Esophagus muscularis mucosa (tissue), 4 donors: Measurements from ENCODE around the gene CACNA1E.

Experiments
- EP300 ChIP-seq: sonication (generic); formaldehyde crosslinking; IDR thresholded peaks from one replicate; pipeline ENCODE4 v1.6.1; 2017; ENCODE audit warnings: antibody characterized with exemption
- POLR2A ChIP-seq: fragments of 450-650 bp; IDR thresholded peaks from one replicate; pipeline ENCODE4 v1.6.1; 2017; ENCODE audit warnings: antibody characterized with exemption, moderate library complexity, mild to moderate bottlenecking, low read depth
- POLR2AphosphoS5 ChIP-seq, 2 donors: sonication (generic); formaldehyde crosslinking; IDR thresholded peaks; one replicate each; pipeline ENCODE4 v1.6.1; 2017; ENCODE audit warnings: antibody characterized with exemption in 2 of 2
- TF ChIP-seq, protein P1 (sequence below), 3 experiments: fragments of 200-600 bp in 2 of 3; fragments of 450-650 bp in 1 of 3; sonication (generic) in 2 of 3; IDR thresholded peaks; one replicate each; pipeline ENCODE4 v1.5.1; 2017 to 2019; ENCODE audit warnings: antibody characterized with exemption in 3 of 3, mild to moderate bottlenecking in 2 of 3, moderate library complexity in 1 of 3

DNA sequence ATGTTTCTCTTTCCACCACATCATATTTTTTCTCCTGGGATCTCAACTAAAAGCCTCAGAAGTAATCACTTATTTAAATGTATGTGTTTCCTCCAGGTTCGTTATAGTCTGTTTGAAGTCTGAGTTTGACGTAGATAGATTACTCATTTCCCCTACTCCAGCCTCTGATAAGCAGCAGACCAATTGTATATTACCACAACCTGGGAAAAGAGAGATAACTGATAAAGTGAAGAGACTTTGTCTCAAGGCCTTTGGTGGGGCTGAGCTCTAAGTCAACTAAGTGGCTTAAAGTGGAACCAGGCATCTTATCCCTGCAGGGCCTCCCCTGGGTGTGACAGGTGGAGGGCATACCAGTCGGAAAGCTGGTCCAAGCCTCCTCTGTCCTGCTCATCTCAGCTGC, 34.9 kb upstream of the CACNA1E start:
- TF ChIP-seq, protein P1, sequence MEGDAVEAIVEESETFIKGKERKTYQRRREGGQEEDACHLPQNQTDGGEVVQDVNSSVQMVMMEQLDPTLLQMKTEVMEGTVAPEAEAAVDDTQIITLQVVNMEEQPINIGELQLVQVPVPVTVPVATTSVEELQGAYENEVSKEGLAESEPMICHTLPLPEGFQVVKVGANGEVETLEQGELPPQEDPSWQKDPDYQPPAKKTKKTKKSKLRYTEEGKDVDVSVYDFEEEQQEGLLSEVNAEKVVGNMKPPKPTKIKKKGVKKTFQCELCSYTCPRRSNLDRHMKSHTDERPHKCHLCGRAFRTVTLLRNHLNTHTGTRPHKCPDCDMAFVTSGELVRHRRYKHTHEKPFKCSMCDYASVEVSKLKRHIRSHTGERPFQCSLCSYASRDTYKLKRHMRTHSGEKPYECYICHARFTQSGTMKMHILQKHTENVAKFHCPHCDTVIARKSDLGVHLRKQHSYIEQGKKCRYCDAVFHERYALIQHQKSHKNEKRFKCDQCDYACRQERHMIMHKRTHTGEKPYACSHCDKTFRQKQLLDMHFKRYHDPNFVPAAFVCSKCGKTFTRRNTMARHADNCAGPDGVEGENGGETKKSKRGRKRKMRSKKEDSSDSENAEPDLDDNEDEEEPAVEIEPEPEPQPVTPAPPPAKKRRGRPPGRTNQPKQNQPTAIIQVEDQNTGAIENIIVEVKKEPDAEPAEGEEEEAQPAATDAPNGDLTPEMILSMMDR (IDR thresholded peaks at IDR 0.05) = no peak
- TF ChIP-seq POLR2A = no peak
- TF ChIP-seq EP300 = no peak
- no peak for TF ChIP-seq POLR2AphosphoS5 (IDR thresholded peaks at IDR 0.05)
